ENCODE measurements around the gene PRR5L. TPM values are rescaled to one million over a fixed set of nuclear protein-coding genes. Genes with fewer than 3 reads are reported as not detected.

PRR5L gene, protein sequence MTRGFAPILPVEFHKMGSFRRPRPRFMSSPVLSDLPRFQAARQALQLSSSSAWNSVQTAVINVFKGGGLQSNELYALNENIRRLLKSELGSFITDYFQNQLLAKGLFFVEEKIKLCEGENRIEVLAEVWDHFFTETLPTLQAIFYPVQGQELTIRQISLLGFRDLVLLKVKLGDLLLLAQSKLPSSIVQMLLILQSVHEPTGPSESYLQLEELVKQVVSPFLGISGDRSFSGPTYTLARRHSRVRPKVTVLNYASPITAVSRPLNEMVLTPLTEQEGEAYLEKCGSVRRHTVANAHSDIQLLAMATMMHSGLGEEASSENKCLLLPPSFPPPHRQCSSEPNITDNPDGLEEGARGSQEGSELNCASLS
- total RNA-seq (2012; rRNA removed) = 10.6 and 17.0 TPM in 2 replicates

DNA sequence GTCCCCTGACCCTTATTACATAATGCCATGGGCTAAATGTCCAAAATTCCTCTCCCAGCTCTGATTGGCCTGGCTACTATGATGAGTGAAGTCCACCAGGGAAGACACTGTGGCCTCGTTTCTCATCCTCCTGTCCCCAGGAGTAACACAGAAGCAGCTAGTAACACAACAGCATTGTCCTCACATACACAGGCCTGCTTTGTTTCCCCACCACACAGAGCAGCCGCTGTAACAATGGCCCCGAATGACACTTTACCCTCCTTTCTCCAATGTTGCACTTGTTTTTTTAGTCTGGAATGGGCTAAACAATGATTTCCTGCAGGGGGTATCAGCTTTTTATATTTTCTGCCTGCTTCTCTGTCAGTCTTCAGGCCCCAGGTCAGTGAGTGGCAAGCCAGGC is at the start of gene PRR5L:
Gene PRR5L (plus strand): TSS at position 363 of the 400 bp plus-strand sequence. CDS start 104,834 bp downstream, outside the sequence.
- H3K36me3 ChIP-seq (ENCODE audit: insufficient read depth, low read length) = no peaks in the 10 kb centered on the region
- peaks cover 11% of the 10 kb centered on the region for H3K4me1 ChIP-seq (ENCODE audit: control insufficient read depth, insufficient read depth, low read length)
- H3K4me3 ChIP-seq (ENCODE audit: low read length) = no peak within 1 kb of the TSS
- no peaks in the 10 kb centered on the region for H3K9me3 ChIP-seq (replicated peaks; ENCODE audit: low read length)
- peaks cover 8% of the 10 kb centered on the region for H3K27me3 ChIP-seq (ENCODE audit: control insufficient read depth, insufficient read depth, low read length)
- H3K4me2 ChIP-seq (ENCODE audit: low read length) = no peak within 1 kb of the TSS
- no peak within 1 kb of the TSS for H3K9ac ChIP-seq (ENCODE audit: low read depth, low read length)

DNA sequence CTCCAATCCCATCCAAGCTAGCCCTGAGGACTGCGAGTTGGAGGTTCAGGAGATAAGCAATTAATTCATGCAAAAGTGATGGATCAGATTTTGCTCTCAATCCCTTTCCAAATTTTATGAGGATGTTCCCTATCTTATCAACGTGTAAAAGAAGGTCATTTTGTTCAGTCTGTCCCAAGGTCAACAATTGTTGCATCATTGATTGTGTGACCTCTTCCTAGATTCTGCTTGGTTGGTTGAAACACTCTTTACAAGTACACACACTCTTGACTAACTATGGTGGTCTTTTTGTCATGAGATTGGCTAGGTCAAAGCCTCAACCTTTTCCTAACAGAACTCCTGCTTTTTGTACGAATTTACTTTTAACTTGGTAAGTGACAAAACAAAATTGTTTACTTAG is 48.6 kb upstream of the PRR5L start:
- Histone ChIP-seq H3K4me1 (ENCODE audit: control insufficient read depth, insufficient read depth, low read length) (peaks cover 13% of the 10 kb centered on the region), H3K4me3 (ENCODE audit: low read length) (no peak overlapping the region), H3K36me3 (ENCODE audit: insufficient read depth, low read length) (no peaks in the 10 kb centered on the region), H3K27me3 (ENCODE audit: control insufficient read depth, insufficient read depth, low read length) (no peaks in the 10 kb centered on the region), H3K4me2 (ENCODE audit: low read length) (no peak overlapping the region), H3K9me3 (replicated peaks; ENCODE audit: low read length) (no peaks in the 10 kb centered on the region), H3K9ac (ENCODE audit: low read depth, low read length) (no peak overlapping the region)

- Histone ChIP-seq H3K9ac (ENCODE audit: low read depth, low read length) (no peak overlapping the region), H3K9me3 (replicated peaks; ENCODE audit: low read length) (no peaks in the 10 kb centered on the region), H3K4me2 (ENCODE audit: low read length) (no peak overlapping the region)
These were observed 47.7 kb upstream of the PRR5L start for GRCh38 chr11:36248436-36248835.

DNA sequence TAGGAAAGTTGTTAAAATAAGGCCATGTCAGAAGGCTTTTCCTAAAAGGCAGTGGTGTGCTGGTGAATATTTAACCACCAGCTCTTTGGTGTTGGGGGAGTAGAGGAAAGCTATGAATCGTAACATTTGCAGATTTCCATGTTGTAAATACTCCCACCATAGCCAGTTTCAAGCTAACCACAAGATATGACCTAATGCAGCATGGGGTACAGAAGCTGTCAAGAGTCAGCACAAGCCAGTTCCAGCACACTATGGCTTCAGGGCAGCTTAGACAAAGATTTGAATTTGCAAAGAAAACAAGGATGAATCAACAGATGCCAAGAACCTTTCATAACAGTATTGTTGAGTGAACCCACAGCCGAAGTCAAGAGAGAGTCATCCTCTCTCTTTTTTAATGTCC is 46.8 kb upstream of the PRR5L start:
- H3K9ac ChIP-seq (ENCODE audit: low read depth, low read length) = no peak overlapping the region

More at GRCh38 chr11:36248436-36248835, 47.7 kb upstream of the PRR5L start:
- H3K27me3 ChIP-seq (ENCODE audit: control insufficient read depth, insufficient read depth, low read length) = no peaks in the 10 kb centered on the region
- no peaks in the 10 kb centered on the region for H3K36me3 ChIP-seq (ENCODE audit: insufficient read depth, low read length)
- H3K4me3 ChIP-seq (ENCODE audit: low read length) = no peak overlapping the region
- peaks cover 21% of the 10 kb centered on the region for H3K4me1 ChIP-seq (ENCODE audit: control insufficient read depth, insufficient read depth, low read length)

GRCh38 chr11:36251823-36252222 is 44.3 kb upstream of the PRR5L start:
- Histone ChIP-seq H3K9ac (ENCODE audit: low read depth, low read length) (no peak overlapping the region), H3K4me2 (ENCODE audit: low read length) (no peak overlapping the region), H3K27me3 (ENCODE audit: control insufficient read depth, insufficient read depth, low read length) (no peaks in the 10 kb centered on the region), H3K36me3 (ENCODE audit: insufficient read depth, low read length) (no peaks in the 10 kb centered on the region), H3K4me1 (ENCODE audit: control insufficient read depth, insufficient read depth, low read length) (peaks cover 27% of the 10 kb centered on the region), H3K9me3 (replicated peaks; ENCODE audit: low read length) (peaks cover 3% of the 10 kb centered on the region), H3K4me3 (ENCODE audit: low read length) (no peak overlapping the region)

More for the DNA sequence above, 46.8 kb upstream of the PRR5L start:
- no peaks in the 10 kb centered on the region for H3K36me3 ChIP-seq (ENCODE audit: insufficient read depth, low read length)
- H3K4me1 ChIP-seq (ENCODE audit: control insufficient read depth, insufficient read depth, low read length) = peaks cover 22% of the 10 kb centered on the region
- no peak overlapping the region for H3K4me3 ChIP-seq (ENCODE audit: low read length)
- peak overlapping the region; percentile 0 for H3K4me2 ChIP-seq (ENCODE audit: low read length)
- H3K9me3 ChIP-seq (replicated peaks; ENCODE audit: low read length) = no peaks in the 10 kb centered on the region
- H3K27me3 ChIP-seq (ENCODE audit: control insufficient read depth, insufficient read depth, low read length) = no peaks in the 10 kb centered on the region

DNA sequence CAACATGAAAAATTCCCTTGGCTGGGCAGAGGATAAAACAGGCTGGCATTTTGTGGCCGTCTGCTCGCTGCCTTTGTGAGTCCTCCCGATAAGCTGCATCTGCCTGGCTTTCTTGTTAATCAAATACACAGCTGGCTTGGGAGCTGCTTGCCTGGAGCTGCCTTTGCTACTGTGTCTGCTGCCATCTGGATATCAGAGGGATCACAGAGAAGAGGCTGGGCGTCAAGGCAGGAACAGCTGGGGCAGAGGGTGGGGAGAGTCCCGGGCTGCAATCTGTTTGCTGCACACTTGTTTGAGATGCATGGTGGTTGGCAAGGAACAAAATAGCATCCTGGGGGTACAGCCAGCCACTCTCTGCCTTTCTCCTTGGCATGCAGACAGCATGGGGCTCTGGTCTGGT is 42.9 kb upstream of the PRR5L start:
- H3K4me2 ChIP-seq (ENCODE audit: low read length) = no peak overlapping the region
- H3K9me3 ChIP-seq (replicated peaks; ENCODE audit: low read length) = peaks cover 3% of the 10 kb centered on the region
- no peaks in the 10 kb centered on the region for H3K36me3 ChIP-seq (ENCODE audit: insufficient read depth, low read length)
- no peak overlapping the region for H3K4me3 ChIP-seq (ENCODE audit: low read length)
- peaks cover 34% of the 10 kb centered on the region for H3K4me1 ChIP-seq (ENCODE audit: control insufficient read depth, insufficient read depth, low read length)
- H3K27me3 ChIP-seq (ENCODE audit: control insufficient read depth, insufficient read depth, low read length) = no peaks in the 10 kb centered on the region
- H3K9ac ChIP-seq (ENCODE audit: low read depth, low read length) = no peak overlapping the region

- Histone ChIP-seq H3K27me3 (ENCODE audit: control insufficient read depth, insufficient read depth, low read length) (no peaks in the 10 kb centered on the region), H3K4me2 (ENCODE audit: low read length) (no peak overlapping the region)
These were observed 41.4 kb upstream of the PRR5L start for GRCh38 chr11:36254713-36255112.

DNA sequence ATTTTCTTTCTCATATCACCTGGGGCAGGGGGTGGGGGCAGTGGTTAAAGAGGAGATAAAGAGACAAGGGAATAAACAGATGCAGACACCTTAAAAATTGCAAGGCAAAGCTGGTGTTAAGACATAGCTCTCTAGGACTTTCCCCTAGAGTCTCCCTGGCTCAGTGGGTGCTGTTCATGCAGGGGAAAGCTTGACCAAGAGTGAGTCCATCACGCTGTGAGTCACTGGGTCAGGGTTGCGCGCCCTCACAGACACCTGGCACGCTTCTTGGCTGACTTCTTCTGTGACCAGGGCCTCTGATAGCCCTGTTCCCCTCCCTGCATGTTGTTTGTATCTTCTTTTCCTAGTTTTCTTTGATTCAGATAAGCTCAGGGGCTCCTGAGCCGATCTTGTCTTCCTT is 38.7 kb upstream of the PRR5L start:
- Histone ChIP-seq H3K27me3 (ENCODE audit: control insufficient read depth, insufficient read depth, low read length) (no peaks in the 10 kb centered on the region), H3K9me3 (replicated peaks; ENCODE audit: low read length) (peaks cover 3% of the 10 kb centered on the region), H3K4me3 (ENCODE audit: low read length) (no peak overlapping the region), H3K4me2 (ENCODE audit: low read length) (no peak overlapping the region), H3K4me1 (ENCODE audit: control insufficient read depth, insufficient read depth, low read length) (peaks cover 20% of the 10 kb centered on the region), H3K9ac (ENCODE audit: low read depth, low read length) (no peak overlapping the region), H3K36me3 (ENCODE audit: insufficient read depth, low read length) (no peaks in the 10 kb centered on the region)

More at GRCh38 chr11:36254713-36255112, 41.4 kb upstream of the PRR5L start:
- Histone ChIP-seq H3K9me3 (replicated peaks; ENCODE audit: low read length) (peaks cover 3% of the 10 kb centered on the region), H3K9ac (ENCODE audit: low read depth, low read length) (no peak overlapping the region), H3K4me3 (ENCODE audit: low read length) (no peak overlapping the region), H3K36me3 (ENCODE audit: insufficient read depth, low read length) (no peaks in the 10 kb centered on the region), H3K4me1 (ENCODE audit: control insufficient read depth, insufficient read depth, low read length) (peaks cover 24% of the 10 kb centered on the region)

- Histone ChIP-seq H3K4me1 (ENCODE audit: control insufficient read depth, insufficient read depth, low read length) (peaks cover 12% of the 10 kb centered on the region), H3K9me3 (replicated peaks; ENCODE audit: low read length) (peaks cover 3% of the 10 kb centered on the region), H3K4me3 (ENCODE audit: low read length) (no peak overlapping the region), H3K36me3 (ENCODE audit: insufficient read depth, low read length) (no peaks in the 10 kb centered on the region), H3K9ac (ENCODE audit: low read depth, low read length) (no peak overlapping the region), H3K27me3 (ENCODE audit: control insufficient read depth, insufficient read depth, low read length) (no peaks in the 10 kb centered on the region), H3K4me2 (ENCODE audit: low read length) (no peak overlapping the region)
These were observed 37.2 kb upstream of the PRR5L start for GRCh38 chr11:36258730-36259360.

DNA sequence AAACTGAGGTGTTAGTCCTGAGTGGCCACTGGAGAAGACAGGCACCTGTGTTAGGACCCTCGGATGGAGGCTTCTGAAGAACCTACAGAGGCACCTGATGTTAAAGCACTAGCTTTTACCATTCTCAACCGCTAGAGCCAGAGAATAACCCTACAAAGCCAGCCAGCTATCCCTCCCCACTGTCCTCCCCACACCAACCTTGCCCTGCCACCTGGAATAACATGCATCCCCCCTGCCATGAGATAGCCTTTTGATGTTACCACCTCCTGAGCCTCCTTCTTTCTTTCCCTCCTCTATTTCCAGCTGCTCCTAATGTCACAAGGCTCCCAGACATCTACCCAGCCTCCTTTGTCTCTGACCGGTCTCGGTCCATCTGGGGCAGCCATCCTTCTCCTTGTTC is 35.0 kb upstream of the PRR5L start:
- H3K9me3 ChIP-seq (replicated peaks; ENCODE audit: low read length) = peaks cover 2% of the 10 kb centered on the region

DNA sequence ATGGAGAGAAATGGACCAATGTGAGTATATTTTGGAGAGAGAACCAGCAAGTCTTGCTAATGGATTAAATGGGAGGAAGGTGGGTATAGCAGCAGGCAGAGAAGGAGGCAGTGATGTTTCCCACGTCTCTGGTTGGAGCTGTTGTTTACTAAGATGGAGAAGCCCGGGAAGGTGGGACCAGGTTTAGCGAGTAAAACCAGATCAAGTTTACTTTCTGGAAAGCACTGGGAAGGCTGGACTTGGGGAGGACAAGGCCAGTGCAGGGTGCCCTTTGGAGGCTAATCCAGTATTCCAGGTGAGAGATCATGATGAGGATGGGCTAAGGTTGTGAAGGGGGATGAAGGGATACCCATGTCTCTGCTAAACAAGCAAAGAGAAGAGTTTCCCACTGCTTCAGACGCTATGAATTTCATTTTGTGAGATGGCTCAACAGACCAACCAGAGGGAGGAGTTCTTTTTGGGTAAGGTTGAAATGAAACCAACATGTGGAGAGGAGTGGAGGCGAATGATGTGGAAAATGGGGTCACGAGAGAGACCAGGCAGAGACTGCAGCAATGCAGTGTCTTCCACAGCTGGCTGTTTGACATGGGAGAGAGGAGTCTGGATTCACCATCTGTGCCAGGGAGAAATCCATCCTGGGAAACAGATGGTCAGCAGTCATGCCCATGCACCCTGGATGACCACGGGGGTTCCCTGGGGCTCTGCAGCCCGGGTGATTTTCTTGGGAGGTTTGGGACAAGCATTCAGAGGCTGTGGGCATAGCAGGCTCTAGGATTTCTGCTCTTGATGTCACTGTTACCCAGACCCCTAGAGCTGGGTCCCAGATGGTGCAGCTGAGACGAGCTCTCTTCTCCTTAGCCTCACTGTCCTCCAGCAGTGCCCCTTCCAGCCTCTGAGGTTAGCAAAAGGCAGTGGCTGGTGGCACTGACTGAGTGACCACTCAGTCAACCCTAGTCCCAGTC is 31.8 kb upstream of the PRR5L start:
- H3K4me2 ChIP-seq (ENCODE audit: low read length) = no peak overlapping the region
- H3K9me3 ChIP-seq (replicated peaks; ENCODE audit: low read length) = no peaks in the 10 kb centered on the region

More for the DNA sequence above, 35.0 kb upstream of the PRR5L start:
- H3K36me3 ChIP-seq (ENCODE audit: insufficient read depth, low read length) = no peaks in the 10 kb centered on the region
- peaks cover 7% of the 10 kb centered on the region for H3K4me1 ChIP-seq (ENCODE audit: control insufficient read depth, insufficient read depth, low read length)
- H3K9ac ChIP-seq (ENCODE audit: low read depth, low read length) = no peak overlapping the region
- H3K27me3 ChIP-seq (ENCODE audit: control insufficient read depth, insufficient read depth, low read length) = no peaks in the 10 kb centered on the region
- H3K4me3 ChIP-seq (ENCODE audit: low read length) = no peak overlapping the region
- no peak overlapping the region for H3K4me2 ChIP-seq (ENCODE audit: low read length)

More for the DNA sequence above, 31.8 kb upstream of the PRR5L start:
- Histone ChIP-seq H3K4me1 (ENCODE audit: control insufficient read depth, insufficient read depth, low read length) (no peaks in the 10 kb centered on the region), H3K4me3 (ENCODE audit: low read length) (no peak overlapping the region), H3K27me3 (ENCODE audit: control insufficient read depth, insufficient read depth, low read length) (no peaks in the 10 kb centered on the region), H3K9ac (ENCODE audit: low read depth, low read length) (no peak overlapping the region), H3K36me3 (ENCODE audit: insufficient read depth, low read length) (no peaks in the 10 kb centered on the region)

All from skeletal muscle satellite cell (primary cell).